ENCODE measurements around the gene MLF1. TPM values are rescaled to one million over a fixed set of nuclear protein-coding genes. Genes with fewer than 3 reads are reported as not detected.
"Not testable (repeated sequence)": the region's sequence is repeated elsewhere in the genome, so short reads cannot be mapped to it uniquely, and the experiment has no call there.

Gene MLF1
- total RNA-seq, 4 donors from 2014 or later: 9.3 to 19.4 (median 13.5) TPM

DNA sequence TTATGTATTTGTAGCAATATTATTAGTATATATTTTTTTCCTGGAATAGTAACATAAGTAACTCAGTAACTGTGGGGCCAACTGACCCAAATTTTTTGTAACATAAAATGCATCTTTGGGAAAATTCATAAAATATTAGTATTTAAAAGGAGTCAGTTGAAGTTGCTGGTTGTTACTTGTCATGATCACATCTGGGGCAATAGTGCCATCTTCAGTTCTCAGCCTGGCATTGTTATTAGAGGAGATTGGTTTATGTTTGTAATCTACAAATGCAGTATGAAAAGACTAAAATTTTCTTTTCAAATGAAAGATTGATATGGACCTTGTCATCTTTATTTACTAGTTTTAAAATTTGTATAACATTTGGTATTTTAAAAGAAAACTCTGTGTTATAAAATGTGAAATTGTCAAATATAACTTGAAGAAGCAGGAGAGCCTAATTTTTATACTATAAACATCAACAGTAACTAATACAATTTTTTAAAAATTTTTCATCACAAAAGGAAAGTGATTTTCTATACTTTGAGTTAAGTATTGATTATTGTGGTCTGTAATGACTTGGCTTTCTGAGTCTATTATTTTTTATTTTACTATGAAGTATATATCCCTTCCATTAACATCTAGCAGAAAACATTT, 38.8 kb upstream of the MLF1 start:
- TF ChIP-seq EP300 (IDR thresholded peaks at IDR 0.05): no peak
- no peak for TF ChIP-seq POLR2A (IDR thresholded peaks at IDR 0.05)
- TF ChIP-seq CTCF (IDR thresholded peaks at IDR 0.05): peak in 4 of 5 experiments; percentile 20 to 35 (median 23)
- H3K4me1 ChIP-seq: no peaks in the 10 kb centered on the region
- no peaks in the 10 kb centered on the region for H3K27me3 ChIP-seq
- no peaks in the 10 kb centered on the region for H3K36me3 ChIP-seq
- H3K9me3 ChIP-seq: no peaks in the 10 kb centered on the region
- no peak overlapping the region for H3K4me3 ChIP-seq
- DNase-seq (ENCODE audit: low spot score in 2 of 2): peak in 1 of 2 donors; percentile 17
- H3K27ac ChIP-seq: no peak overlapping the region

DNA sequence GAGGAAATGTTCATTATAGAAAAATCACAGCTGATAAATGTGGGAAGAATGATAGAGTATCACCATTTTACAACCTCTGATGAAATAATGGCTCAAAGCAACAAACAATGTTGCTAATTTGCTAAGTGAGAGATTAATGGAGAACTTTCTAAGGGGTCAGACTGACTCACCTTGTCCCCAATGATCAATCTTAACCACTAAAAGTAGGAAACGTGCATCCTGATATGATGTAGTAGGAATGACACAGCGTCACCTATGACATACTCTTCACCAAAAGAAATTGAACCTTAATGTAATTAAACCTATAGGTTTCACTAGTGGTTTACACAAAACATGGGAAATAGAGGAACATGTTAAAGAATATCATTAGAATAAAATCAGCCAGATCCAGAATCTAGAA, 35.1 kb upstream of the MLF1 start:
- TF ChIP-seq CTCF (IDR thresholded peaks at IDR 0.05): no peak
- TF ChIP-seq POLR2A (IDR thresholded peaks at IDR 0.05): no peak
- no peak for TF ChIP-seq EP300 (IDR thresholded peaks at IDR 0.05)

DNA sequence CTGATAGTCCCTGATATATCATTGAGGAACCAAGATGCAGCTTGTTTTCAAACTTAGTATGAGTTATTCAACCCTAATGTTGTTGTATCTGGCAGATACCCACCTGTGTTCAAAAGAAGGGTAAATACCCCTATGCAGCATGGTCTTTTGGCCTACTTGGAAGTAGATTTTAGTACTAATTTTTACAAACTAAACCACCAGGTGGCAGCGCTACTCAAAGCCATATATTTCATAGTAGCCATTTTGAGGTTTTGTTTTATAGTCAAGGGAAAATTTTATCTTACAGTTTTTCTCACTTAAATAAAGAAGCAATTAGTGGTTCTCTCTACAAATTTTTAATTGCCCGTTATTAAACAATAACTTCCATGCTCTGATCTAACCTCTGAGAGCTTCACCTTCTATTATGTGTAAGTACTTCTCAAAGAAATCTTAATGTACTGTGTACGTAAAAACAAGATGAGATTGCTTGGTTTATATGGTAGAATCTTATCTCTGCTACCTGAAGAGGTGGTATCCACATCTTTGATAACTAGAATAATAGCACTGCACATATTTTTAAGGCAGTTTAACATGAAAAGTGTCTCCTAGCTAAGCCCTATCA, 31.5 kb upstream of the MLF1 start:
- 71 to 76% methylated on average over 3 of the region's 3 CpGs for WGBS, 2 donors
- peak in 3 of 5 experiments; percentile 17 to 52 (median 46) for TF ChIP-seq CTCF (IDR thresholded peaks at IDR 0.05)
- no peak for TF ChIP-seq EP300 (IDR thresholded peaks at IDR 0.05)
- TF ChIP-seq POLR2A (IDR thresholded peaks at IDR 0.05): no peak
- Histone ChIP-seq H3K27ac (no peak overlapping the region), H3K4me1 (no peaks in the 10 kb centered on the region), H3K36me3 (peaks cover 0 to 12% (median 0%) of the 10 kb centered on the region in 3 donors), H3K9me3 (no peaks in the 10 kb centered on the region), H3K27me3 (no peaks in the 10 kb centered on the region), H3K4me3 (no peak overlapping the region)
- peak in 1 of 2 donors; percentile 53 for DNase-seq (ENCODE audit: low spot score in 2 of 2)

More for the DNA sequence above, 35.1 kb upstream of the MLF1 start:
- Histone ChIP-seq H3K9me3 (no peaks in the 10 kb centered on the region), H3K27ac (no peak overlapping the region), H3K4me1 (no peaks in the 10 kb centered on the region), H3K4me3 (no peak overlapping the region), H3K36me3 (no peaks in the 10 kb centered on the region), H3K27me3 (no peaks in the 10 kb centered on the region)
- DNase-seq (ENCODE audit: low spot score in 2 of 2): no peak
- 73 to 87% methylated on average over 2 of the region's 2 CpGs for WGBS, 2 donors

GRCh38 chr3:158540066-158540465, 30.9 kb upstream of the MLF1 start:
- 97 to 100% methylated on average over 1 of the region's 1 CpG for WGBS, 2 donors
- DNase-seq (ENCODE audit: low spot score in 2 of 2): no peak
- Histone ChIP-seq H3K27ac (no peak overlapping the region), H3K36me3 (peaks cover 0 to 16% (median 0%) of the 10 kb centered on the region in 3 donors), H3K27me3 (no peaks in the 10 kb centered on the region), H3K9me3 (no peaks in the 10 kb centered on the region), H3K4me1 (no peaks in the 10 kb centered on the region), H3K4me3 (no peak overlapping the region)
- TF ChIP-seq POLR2A (IDR thresholded peaks at IDR 0.05) (no peak), EP300 (IDR thresholded peaks at IDR 0.05) (no peak), CTCF (IDR thresholded peaks at IDR 0.05) (no peak)

- Histone ChIP-seq H3K27ac (no peak overlapping the region), H3K4me3 (no peak overlapping the region), H3K27me3 (no peaks in the 10 kb centered on the region), H3K9me3 (peaks cover 0 to 7% (median 0%) of the 10 kb centered on the region in 4 donors), H3K36me3 (peaks cover 0 to 48% (median 0%) of the 10 kb centered on the region in 3 donors), H3K4me1 (no peaks in the 10 kb centered on the region)
- no peak for DNase-seq (ENCODE audit: low spot score in 2 of 2)
- no peak for TF ChIP-seq POLR2A (IDR thresholded peaks at IDR 0.05)
- TF ChIP-seq CTCF (IDR thresholded peaks at IDR 0.05): no peak
- no peak for TF ChIP-seq EP300 (IDR thresholded peaks at IDR 0.05)
- 90 to 91% methylated on average over 4 of the region's 4 CpGs for WGBS, 2 donors
These were observed 22.3 kb upstream of the MLF1 start for GRCh38 chr3:158548691-158549090.

- H3K4me3 ChIP-seq; H3K9me3 ChIP-seq; DNase-seq (ENCODE audit: low spot score in 2 of 2); H3K27ac ChIP-seq; H3K27me3 ChIP-seq; H3K4me1 ChIP-seq: not testable (repeated sequence)
- H3K36me3 ChIP-seq: peaks cover 0 to 39% (median 0%) of the 10 kb centered on the region in 3 donors
- 97 to 98% methylated on average over 9 of the region's 9 CpGs for WGBS, 2 donors
These were observed 21.1 kb upstream of the MLF1 start for GRCh38 chr3:158549938-158550337.

Data from tibial nerve (tissue), 4 donors.